GM10248 (cell line): Measurements from ENCODE around the gene CANX.

Source experiments
- CTCF ChIA-PET: fragments of 300-600 bp; sonication (Branson Sonifier 250); formaldehyde crosslinking; extraction: SDS; loops from one replicate; lab custom pipeline; 2021; ENCODE audit warnings: antibody characterized with exemption; lab: Yijun Ruan, JAX
- POLR2A ChIA-PET: fragments of 350-650 bp; sonication (Branson Sonifier 250); formaldehyde crosslinking; extraction: SDS; loops from one replicate; lab custom pipeline; 2020; ENCODE audit warnings: antibody characterized with exemption; lab: Yijun Ruan, JAX
- DNase-seq: peaks from one replicate; pipeline ENCODE4 v3.0.0; 2012; ENCODE audit errors: extremely low spot score
- TF ChIP-seq, protein P1 (sequence below): IDR thresholded peaks from 2 replicates; pipeline ENCODE4 v1.5.1; 2012; ENCODE audit warnings: mild to moderate bottlenecking, low read depth; ENCODE audit errors: extremely low read depth, missing control alignments, control extremely low read depth

CANX gene

DNA sequence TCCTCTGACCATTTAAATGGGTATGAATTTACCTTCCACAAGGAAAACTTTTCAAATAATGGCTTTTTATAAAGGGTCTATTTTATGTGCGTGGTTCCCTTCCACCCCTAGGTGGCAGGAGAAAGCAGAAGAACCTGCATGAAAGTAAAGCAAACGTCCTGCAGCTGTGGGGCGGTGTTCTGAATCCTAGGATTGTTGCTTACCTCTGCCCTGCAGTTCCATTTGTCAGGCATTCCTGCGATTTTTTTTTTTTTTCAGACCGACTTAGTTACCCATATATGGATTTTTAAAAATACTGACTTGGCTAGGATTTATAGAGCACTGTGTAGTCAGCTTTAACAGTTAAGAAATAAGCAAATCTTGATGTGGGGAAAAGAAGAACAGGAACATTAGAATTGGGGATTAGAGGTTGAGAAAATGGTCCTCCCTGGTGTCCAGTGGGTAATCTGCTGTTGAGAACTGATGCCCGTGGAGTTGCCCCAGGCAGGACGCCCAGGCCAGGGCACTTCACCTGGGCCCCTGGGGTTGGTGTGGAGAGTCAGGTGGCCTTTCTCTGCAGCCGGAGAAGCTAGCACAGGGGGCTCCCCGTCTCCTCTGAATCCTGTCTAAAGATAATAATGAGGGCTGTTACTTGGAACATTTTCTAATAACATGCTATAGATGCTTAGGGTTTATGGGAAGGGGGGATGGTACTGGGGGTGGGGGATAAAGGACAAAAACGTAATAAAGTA is 64.6 kb downstream of the CANX start:
- peak; percentile 73 for DNase-seq
- TF ChIP-seq, protein P1, sequence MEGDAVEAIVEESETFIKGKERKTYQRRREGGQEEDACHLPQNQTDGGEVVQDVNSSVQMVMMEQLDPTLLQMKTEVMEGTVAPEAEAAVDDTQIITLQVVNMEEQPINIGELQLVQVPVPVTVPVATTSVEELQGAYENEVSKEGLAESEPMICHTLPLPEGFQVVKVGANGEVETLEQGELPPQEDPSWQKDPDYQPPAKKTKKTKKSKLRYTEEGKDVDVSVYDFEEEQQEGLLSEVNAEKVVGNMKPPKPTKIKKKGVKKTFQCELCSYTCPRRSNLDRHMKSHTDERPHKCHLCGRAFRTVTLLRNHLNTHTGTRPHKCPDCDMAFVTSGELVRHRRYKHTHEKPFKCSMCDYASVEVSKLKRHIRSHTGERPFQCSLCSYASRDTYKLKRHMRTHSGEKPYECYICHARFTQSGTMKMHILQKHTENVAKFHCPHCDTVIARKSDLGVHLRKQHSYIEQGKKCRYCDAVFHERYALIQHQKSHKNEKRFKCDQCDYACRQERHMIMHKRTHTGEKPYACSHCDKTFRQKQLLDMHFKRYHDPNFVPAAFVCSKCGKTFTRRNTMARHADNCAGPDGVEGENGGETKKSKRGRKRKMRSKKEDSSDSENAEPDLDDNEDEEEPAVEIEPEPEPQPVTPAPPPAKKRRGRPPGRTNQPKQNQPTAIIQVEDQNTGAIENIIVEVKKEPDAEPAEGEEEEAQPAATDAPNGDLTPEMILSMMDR, result peak; percentile 84
- CTCF ChIA-PET, result interaction anchor here (0.8 to 4.6 kb wide), 32 partner anchors 8 to 565 kb away, joined by 3 to 49 read pairs (median 4); partner anchors contain the start of genes HNRNPH1, LTC4S, MAML1 and MRNIP
- POLR2A ChIA-PET, result interaction anchor here (0.6 to 0.8 kb wide), 2 partner anchors 13 to 19 kb away, joined by 3 read pairs; no protein-coding TSS in a partner anchor

DNA sequence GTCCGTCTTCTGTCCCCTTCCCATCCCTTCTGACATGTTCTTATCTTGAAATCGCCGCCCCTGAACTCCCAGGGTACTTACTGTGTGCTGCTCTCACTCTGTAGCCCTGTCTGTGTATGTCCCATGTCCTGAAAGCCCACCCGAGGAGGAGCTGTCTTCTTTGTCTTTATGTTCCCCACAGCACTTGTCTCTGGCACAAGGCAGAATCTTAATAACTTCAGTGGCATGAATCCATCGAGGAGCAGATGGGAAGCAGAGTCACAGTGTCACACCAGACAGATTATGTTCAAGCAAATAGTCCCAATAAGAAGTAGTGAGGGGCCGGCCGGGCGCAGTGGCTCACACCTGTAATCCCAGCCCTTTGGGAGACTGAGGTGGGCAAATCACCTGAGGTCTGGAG is 65.3 kb downstream of the CANX start:
- DNase-seq, result no peak
- TF ChIP-seq, protein P1, result no peak
- POLR2A ChIA-PET, result no interaction called here
- CTCF ChIA-PET, result interaction anchor here (1.2 to 4.6 kb wide), 10 partner anchors 10 to 294 kb away, joined by 3 to 49 read pairs (median 20); partner anchors contain the start of genes LTC4S and MAML1

DNA sequence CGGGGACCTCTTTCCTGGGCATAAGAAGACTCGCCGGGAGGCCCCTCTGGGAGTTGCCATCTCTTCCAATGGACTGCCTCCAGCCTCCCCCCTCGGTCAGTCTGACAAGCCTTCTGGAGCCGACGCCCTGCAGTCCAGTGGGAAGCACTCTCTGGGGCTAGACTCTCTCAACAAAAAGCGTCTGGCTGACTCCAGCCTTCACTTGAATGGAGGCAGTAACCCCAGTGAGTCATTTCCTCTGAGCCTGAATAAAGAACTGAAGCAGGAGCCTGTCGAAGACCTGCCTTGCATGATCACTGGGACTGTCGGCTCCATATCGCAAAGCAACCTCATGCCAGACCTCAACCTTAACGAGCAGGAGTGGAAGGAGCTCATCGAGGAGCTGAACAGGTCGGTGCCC is 66.6 kb downstream of the CANX start:
- ChIA-PET POLR2A (no interaction called here), CTCF (interaction anchor here (4.0 kb wide), 2 partner anchors 10 to 12 kb away, joined by 28 to 34 read pairs; no protein-coding TSS in a partner anchor)
- no peak for DNase-seq
- TF ChIP-seq, protein P1, result no peak

DNA sequence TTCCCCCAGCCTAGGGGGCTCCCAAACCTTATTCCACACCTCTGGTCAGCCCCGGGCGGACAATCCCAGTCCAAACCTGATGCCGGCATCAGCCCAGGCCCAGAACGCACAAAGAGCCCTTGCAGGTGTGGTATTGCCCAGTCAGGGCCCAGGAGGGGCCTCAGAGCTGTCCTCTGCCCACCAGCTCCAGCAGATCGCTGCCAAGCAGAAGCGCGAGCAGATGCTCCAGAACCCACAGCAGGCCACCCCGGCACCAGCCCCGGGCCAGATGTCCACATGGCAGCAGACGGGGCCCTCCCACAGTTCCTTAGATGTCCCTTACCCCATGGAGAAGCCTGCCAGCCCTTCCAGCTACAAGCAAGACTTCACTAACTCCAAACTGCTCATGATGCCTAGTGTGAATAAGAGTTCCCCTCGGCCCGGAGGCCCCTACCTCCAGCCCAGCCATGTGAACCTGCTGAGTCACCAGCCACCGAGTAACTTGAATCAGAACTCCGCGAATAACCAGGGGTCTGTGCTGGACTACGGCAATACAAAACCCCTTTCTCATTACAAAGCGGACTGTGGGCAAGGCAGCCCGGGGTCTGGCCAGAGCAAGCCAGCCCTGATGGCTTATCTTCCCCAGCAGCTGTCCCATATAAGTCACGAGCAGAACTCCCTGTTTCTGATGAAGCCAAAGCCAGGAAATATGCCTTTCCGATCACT is 67.4 kb downstream of the CANX start:
- no peak for DNase-seq
- ChIA-PET POLR2A (no interaction called here), CTCF (no interaction called here)
- TF ChIP-seq, protein P1, result no peak

DNA sequence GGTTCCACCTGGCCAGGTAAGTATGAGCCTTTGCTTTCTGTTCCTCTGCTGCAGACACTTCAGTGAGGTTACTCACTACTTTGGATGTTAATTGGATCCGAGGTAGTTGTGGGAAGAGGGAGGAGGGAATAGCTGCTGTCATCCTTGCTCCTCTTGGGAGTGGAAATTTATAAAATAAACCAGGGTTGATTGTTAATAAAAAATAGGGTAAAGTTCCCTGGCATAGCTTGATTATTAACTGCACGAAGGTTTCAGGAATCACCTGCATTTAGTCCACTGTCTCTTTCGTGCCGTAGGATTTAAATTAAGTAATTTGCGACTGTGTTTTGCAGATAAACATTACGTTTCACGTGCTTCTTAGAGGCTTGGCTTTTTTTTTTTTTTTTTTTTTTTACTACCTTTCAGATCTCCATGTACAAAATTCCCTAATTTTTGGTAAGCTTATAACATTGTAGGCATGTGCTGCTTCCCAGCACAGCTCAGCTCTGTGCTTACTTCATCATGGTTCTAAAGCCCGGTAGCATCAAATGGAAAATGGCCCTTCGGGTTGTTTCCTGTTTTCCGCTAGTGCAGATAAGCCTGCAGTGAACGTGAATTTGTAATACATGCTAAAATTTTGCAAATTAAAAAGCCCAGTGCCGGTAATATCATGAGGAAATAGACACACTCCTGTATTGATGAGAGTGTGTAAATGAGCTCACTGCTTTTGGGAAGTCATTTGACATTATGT is 68.1 kb downstream of the CANX start:
- CTCF ChIA-PET, result interaction anchor here (1.5 to 2.5 kb wide), 3 partner anchors 8 to 36 kb away, joined by 4 to 14 read pairs (median 10); no protein-coding TSS in a partner anchor
- POLR2A ChIA-PET, result no interaction called here
- TF ChIP-seq, protein P1, result no peak

More for the DNA sequence above, 68.1 kb downstream of the CANX start:
- DNase-seq, result no peak
